WERI-Rb-1 (cell line): ENCODE results near the gene GPR17.

Experiments
- DNase-seq: peaks from one replicate; pipeline ENCODE4 v3.0.0-alpha.2; 2020
- H3K27ac ChIP-seq: fragments of 250-450 bp; sonication (Bioruptor Pico); 2 replicates; pipeline ENCODE4 v1.5.1; 2020; ENCODE audit warnings: mild to moderate bottlenecking, moderate library complexity
- H3K27me3 ChIP-seq: fragments of 250-450 bp; sonication (Bioruptor Pico); 2 replicates; pipeline ENCODE4 v1.5.1; 2021; ENCODE audit warnings: mild to moderate bottlenecking, low read depth, moderate library complexity; ENCODE audit not compliant: insufficient read depth, severe bottlenecking
- H3K36me3 ChIP-seq: fragments of 250-450 bp; sonication (Bioruptor Pico); 2 replicates; pipeline ENCODE4 v1.5.1; 2020; ENCODE audit warnings: mild to moderate bottlenecking, moderate library complexity
- H3K4me3 ChIP-seq: 2 replicates; pipeline ENCODE4 v1.5.1; 2011; ENCODE audit warnings: low read depth, mild to moderate bottlenecking, control low read depth, low read length
- H3K9me3 ChIP-seq: fragments of 250-450 bp; sonication (Bioruptor Pico); 2 replicates; pipeline ENCODE4 v1.5.1; 2021; ENCODE audit warnings: mild to moderate bottlenecking, moderate library complexity; ENCODE audit not compliant: severe bottlenecking
- TF ChIP-seq, protein P1 (sequence below): IDR thresholded peaks from 2 replicates; pipeline ENCODE4 v1.5.1; 2011; ENCODE audit warnings: low read depth, mild to moderate bottlenecking, control low read depth, inconsistent platforms, low read length

Gene GPR17

DNA sequence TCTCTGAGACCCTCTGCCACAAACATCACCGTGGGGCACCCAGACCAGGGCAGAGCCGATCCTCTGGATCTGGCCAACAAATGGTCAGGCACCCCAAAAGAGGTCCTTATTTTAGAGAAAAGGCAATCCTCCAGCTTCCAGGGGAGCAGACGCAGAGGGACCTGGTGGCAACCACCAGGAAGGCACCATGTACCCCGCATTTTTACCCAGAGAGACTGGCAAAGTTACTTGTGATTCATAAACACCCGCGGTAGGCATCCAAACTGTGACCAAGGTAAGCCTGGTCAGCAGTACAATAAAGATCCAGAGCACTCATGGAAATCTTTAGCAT is 18.9 kb downstream of the GPR17 start:
- TF ChIP-seq, protein P1, sequence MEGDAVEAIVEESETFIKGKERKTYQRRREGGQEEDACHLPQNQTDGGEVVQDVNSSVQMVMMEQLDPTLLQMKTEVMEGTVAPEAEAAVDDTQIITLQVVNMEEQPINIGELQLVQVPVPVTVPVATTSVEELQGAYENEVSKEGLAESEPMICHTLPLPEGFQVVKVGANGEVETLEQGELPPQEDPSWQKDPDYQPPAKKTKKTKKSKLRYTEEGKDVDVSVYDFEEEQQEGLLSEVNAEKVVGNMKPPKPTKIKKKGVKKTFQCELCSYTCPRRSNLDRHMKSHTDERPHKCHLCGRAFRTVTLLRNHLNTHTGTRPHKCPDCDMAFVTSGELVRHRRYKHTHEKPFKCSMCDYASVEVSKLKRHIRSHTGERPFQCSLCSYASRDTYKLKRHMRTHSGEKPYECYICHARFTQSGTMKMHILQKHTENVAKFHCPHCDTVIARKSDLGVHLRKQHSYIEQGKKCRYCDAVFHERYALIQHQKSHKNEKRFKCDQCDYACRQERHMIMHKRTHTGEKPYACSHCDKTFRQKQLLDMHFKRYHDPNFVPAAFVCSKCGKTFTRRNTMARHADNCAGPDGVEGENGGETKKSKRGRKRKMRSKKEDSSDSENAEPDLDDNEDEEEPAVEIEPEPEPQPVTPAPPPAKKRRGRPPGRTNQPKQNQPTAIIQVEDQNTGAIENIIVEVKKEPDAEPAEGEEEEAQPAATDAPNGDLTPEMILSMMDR, result no peak
- H3K27me3 ChIP-seq, result no peaks in the 10 kb centered on the region

DNA sequence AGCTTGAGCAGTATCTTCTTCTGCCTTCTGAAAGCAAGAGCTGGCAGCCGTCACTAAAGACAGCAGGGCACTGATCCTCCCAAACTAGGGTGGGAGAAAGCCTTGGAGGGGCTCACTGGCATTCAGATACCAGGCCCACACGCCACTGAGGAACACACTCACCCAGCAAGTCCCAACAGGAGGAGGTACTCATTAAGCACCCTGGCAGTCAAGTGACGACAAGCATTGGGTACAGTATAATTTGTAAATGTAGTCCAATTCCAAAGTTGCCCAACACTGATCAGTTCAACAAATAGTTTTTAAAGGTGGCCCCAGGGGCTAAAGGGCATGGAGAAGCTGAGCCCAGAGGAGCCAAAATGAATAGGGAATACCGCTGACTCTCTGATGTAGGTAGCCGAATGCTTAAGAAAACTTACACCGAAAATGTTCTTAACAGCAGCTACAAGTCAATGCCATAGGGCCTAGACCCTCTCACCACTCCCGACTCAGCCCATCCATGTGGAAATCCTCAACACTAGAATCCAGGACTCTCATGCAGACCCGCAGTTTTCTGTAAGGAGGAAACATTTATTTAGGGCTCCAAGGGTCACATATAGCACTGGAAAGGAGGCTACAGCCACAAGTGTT is 19.4 kb downstream of the GPR17 start:
- TF ChIP-seq, protein P1, result no peak
- H3K27ac ChIP-seq, result no peak overlapping the region
- no peaks in the 10 kb centered on the region for H3K36me3 ChIP-seq
- no peaks in the 10 kb centered on the region for H3K9me3 ChIP-seq
- H3K27me3 ChIP-seq, result no peaks in the 10 kb centered on the region
- DNase-seq, result no peak
- no peak overlapping the region for H3K4me3 ChIP-seq

More for the DNA sequence above, 18.9 kb downstream of the GPR17 start:
- no peaks in the 10 kb centered on the region for H3K36me3 ChIP-seq
- H3K27ac ChIP-seq, result no peak overlapping the region
- peaks cover 3% of the 10 kb centered on the region for H3K9me3 ChIP-seq
- no peak overlapping the region for H3K4me3 ChIP-seq
- DNase-seq, result no peak

DNA sequence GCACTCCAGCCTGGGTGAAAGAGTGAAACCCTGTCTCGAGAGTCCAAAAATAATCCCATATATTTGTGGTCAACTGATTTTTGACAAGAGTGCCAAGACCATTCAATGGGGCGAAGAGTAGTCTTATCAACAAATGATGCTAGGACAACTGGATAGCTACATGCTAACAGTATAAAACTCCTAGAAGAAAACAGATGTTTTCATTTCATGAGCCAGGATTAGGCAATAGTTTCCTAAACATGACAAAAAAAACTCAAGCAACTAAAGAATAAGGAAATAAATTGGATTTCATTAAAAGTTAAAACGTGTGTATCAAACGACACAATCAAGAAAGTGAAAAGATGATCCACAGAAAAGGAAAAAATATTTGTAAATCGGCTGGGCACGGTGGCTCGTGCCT is 23.1 kb downstream of the GPR17 start:
- H3K36me3 ChIP-seq, result no peaks in the 10 kb centered on the region
- no peak for DNase-seq
- H3K27me3 ChIP-seq, result no peaks in the 10 kb centered on the region
- no peaks in the 10 kb centered on the region for H3K9me3 ChIP-seq
- TF ChIP-seq, protein P1, result no peak
- H3K4me3 ChIP-seq, result no peak overlapping the region
- H3K27ac ChIP-seq, result no peak overlapping the region

DNA sequence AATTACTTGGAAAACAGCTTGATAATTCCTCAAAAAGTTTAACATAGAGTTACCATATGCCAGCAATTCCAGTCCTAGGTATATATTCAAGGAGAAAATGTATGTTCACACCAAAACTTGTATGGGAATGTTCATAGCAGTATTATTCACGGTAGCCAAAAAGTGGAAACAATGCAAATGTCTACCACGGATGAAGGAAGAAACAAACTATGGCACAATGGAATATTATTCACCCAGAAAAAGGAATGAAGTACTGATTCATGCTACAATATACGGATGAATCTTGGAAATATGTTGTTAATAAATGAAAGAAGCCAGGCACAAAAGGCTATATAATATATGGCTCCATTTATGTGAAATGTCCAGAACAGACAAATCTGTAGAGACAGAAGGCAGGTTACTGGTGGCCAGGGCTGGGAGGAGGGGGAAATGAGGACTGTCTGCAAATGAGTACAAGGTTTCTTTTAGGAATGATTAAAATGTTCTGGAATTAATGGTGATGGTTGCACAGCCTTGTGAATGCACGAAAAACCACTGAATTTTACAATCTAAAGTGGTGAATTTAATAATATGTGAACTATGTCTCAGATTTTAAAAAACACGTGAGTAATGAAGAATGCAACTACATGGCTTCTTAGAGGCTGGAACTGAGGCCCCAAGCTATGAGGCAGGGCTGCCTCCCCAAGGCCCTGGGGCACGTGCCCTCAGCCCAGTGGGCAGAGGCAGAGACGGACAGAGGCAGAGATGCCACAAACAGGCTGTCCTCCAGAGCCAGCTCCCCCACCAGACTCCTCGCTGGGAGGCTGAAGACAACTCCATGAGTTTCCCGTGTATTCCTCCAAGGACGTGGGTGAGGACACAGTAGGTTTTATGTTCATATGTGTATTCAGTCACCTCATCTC is 24.4 kb downstream of the GPR17 start:
- Histone ChIP-seq H3K4me3 (no peak overlapping the region), H3K27me3 (no peaks in the 10 kb centered on the region), H3K36me3 (no peaks in the 10 kb centered on the region), H3K9me3 (no peaks in the 10 kb centered on the region), H3K27ac (no peak overlapping the region)
- TF ChIP-seq, protein P1, result no peak
- DNase-seq, result no peak

DNA sequence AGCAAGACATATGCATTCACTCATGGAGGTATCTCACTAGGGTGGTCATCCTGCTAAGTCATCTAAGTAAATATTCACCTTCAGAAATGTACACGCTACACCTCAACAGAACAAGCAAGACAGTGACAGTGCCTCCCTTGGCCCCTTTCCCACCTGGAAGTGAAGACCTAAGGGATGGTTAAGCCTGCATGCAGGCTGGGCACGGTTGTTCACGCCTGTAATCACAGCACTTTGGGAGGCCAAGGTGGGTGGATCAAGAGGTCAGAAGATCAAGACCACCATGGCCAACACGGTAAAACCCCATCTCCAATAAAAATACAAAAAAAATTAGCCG is 25.0 kb downstream of the GPR17 start:
- H3K27me3 ChIP-seq, result no peaks in the 10 kb centered on the region

More for the DNA sequence above, 25.0 kb downstream of the GPR17 start:
- H3K36me3 ChIP-seq, result no peaks in the 10 kb centered on the region
- no peak overlapping the region for H3K27ac ChIP-seq
- TF ChIP-seq, protein P1, result no peak
- no peaks in the 10 kb centered on the region for H3K9me3 ChIP-seq
- DNase-seq, result no peak
- no peak overlapping the region for H3K4me3 ChIP-seq
